NCI-H1417 (cell line): ENCODE data around the gene DSCAML1.
"Not testable (repeated sequence)": the region's sequence is repeated elsewhere in the genome, so short reads cannot be mapped to it uniquely, and the experiment has no call there.

Experiments used
- DNase-seq, 3 experiments: peaks; one replicate each; lab custom pipeline; 2025; lab: John Stamatoyannopoulos, UW

DSCAML1 gene

DNA sequence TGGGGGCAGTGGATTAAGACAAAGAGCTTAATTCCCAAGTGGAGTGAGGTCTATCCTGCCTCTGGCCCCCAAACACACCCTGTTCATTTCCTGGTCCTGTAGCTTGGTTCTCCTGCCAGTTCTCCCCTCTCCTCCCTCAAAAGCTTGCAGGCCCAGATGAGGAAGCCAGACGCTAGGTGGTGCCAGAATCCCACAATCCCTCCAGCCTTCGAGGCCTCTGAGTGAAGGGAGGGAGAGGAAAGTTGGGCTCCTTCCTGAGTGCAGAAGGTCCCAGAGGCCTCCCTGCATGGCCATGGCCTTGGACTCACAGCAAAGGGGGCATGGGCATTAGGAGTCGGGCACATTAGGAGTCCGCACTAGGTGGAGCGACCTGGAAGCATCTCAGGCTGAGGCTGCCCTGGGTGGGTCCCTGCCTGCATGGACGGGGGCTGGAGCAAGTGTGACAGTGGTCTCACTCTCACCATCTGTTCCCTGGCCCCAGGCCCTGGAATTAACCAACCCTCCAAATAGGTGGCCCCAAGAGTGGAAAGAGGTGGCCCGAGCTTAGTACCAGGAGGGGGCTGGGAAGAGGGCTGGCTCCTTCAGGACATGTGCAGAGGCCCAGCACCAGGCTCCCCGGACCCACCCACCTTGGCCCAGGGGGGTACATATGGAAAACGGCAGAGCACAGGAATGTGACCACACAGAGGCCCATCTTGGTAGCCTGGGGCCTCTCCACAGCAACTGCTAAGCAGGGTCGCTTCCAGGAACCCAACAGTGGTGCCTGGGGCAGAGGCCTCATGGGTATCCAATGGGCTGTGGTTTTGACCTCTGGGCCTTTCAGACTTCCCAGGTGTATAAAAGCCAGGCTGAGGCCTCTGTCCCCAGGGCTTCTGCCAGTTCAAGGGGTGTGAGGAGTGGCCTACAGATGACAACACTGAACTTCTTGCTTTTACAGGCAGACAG is 22.4 kb upstream of the DSCAML1 start:
- DNase-seq, result peak; percentile 59 to 80 (median 67)

GRCh38 chr11:117818041-117818873 is 21.2 kb upstream of the DSCAML1 start:
- peak in 1 of 3 experiments; percentile 56 for DNase-seq

DNA sequence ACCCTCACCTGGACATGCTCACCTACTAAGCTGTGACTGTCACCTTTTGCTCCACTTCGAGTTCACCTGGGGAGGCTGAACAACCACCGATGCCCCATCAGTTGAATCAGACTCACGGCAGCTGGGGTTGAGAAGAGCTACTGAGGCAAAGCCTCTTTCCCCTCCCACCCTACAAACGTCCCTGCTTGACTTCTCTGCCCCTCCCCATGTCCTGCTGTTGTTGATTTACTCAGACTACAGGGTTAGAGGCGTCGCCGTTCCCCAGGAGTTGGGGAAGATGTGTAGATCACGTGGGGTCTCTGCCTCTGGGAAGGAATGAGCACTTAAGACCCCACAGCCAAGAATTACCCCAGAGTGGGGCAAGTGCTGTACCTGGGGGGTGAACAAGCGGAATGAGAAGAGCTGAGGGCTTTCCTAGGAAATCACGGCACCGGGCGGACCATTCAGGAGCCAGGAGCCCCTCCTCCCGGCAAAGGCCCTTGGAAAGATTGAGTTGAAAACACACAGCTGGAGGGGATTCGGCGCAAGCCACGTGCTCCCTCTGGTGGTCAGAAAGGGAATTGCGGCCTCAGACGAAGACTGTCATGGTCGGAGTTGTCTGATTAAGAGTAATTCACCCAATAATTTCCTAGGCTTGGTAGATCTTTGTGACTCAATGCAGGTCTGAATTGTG is 20.5 kb upstream of the DSCAML1 start:
- peak; percentile 89 to 96 (median 91) for DNase-seq

- peak in 2 of 3 experiments; percentile 68 to 69 for DNase-seq
These were observed 19.9 kb upstream of the DSCAML1 start for GRCh38 chr11:117816846-117817367.

GRCh38 chr11:117816151-117816741 is 19.2 kb upstream of the DSCAML1 start:
- DNase-seq, result peak in 2 of 3 experiments; percentile 82 to 91

DNA sequence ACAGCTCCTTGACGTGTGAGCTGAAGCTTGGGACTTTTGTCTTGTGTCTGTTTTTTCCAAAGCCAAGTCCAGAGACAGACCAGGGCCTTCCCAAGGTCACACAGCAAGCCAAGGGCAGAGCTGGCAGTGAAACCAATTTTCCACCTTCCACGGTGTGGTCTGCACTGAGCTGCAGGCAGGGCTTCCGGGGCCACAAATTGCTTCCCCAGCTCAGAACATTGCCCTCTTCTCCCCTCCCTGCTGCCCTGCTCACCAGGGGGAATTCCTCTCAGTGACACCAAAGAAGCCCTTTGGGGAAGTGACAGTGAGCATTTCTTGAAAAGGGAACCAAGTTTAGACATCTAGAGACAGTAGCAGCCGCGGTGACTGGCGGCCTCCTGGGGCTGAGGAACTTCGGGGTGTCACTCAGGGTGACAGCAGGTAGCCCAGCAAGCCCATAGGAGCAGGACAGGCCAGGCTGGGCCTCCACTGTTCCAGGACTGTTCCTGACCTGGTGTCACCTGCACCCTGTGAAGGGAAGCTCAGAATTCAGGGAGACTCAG is 18.3 kb upstream of the DSCAML1 start:
- DNase-seq, result no peak

DNA sequence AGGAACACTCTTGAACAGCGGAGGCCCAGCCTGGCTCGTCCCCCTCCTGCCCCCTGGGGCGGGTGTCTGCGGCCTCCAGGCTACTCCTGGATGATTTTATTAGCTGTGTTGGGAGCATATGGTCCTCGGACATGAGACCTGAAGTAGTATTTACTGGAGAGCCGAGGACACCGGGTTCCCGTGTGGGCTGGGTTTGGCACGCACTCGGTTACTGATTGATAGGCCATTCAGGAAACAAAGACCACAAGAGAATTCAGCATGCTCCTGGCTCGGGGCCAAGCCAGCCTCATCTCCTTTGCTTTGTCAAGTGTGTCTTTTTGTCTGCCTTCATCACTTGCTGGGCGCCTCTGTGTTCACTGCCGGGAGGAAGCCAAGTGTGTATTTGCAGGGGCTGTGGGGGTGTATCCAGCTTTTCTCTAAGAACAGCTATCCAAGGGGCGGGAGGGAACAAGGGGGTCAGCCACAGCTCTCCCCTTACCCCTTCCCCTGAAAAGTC is 17.8 kb upstream of the DSCAML1 start:
- DNase-seq, result peak; percentile 90 to 98 (median 94)

DNA sequence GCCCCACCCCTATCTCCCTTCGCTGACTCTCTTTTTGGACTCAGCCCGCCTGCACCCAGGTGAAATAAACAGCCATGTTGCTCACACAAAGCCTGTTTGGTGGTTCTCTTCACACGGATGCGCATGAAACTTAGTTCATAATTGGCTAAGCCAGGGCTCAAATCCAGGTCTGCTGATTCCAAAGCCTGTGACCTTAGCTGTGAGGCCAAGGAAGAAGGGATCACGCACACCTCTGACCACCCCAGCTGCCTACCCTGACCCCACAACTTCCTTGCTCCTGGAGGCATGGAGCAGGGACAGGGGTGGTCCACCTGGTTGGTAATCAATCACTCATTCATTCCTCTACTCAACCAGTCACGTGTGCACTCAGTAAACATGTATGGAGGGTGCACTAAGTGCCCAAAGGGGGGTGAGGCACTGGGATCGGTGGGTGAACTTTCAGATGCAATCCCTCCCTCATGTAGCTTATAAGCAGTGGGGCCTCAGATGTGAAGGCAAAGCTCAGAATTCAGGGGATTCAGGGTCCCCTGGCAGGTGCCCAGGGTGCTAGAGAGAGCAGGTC is 17.3 kb upstream of the DSCAML1 start:
- DNase-seq, result no peak

DNA sequence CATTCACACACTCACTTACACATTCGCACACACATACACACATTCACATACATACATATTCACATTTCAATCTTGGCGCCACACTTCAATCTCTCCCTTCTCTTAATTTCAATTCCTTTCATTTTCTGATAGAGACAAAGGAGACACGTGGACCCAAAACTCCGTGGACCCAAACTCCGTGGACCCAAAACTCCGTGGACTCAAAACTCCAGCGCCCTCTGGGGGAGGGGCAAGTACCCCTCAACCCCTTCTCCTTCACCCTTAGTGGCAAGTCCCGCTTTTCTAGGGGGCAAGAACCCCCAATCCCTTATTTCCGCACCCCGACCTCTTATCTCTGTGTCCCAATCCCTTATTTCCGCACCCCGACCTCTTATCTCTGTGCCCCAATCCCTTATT is 13.0 kb upstream of the DSCAML1 start:
- not testable (repeated sequence) for DNase-seq

GRCh38 chr11:117809236-117810055 is 12.4 kb upstream of the DSCAML1 start:
- peak; percentile 67 to 80 (median 78) for DNase-seq

DNA sequence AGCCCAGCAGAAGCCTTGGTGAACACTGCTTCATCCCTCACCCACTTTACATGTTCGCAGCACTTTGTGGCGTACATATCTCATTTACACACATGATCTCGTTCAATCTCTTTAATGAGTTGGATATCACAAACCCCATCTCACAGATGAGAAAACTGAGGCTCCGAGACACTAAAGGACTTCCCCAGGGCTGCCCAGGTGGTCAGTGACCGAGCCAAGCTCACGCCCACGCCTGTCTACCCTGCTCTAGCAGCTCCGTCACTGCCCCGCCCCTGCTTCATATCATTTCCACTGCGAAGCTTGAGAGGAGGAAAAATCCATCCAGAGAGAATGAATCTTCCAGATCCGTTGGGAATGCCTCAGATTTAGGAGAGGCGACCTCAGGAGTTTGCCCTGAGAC is 11.8 kb upstream of the DSCAML1 start:
- DNase-seq, result no peak

- peak; percentile 67 to 87 (median 75) for DNase-seq
These were observed 10.7 kb upstream of the DSCAML1 start for GRCh38 chr11:117807482-117808327.

DNA sequence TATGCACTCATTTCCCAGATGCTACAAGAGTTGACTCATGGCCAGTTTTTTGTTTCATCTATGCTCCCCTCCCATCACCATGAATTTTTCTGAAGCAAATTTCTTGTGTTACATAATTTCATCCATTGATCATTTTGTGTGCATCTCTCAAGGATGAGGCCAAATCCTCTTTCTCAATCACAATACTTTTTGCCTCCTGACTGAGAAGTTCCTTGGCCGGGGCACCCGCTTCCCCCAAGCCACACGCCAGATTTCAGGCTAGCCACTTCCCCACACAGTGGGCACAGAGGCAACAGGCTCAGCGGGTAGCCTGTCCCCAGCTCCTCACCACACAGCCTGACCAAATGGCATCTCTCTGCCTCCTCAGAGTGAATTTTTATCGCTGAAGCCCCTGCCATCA is 9.8 kb upstream of the DSCAML1 start:
- DNase-seq, result no peak

GRCh38 chr11:117805045-117805444 is 8.0 kb upstream of the DSCAML1 start:
- no peak for DNase-seq

- no peak for DNase-seq
These were observed 6.9 kb upstream of the DSCAML1 start for GRCh38 chr11:117803896-117804295.

GRCh38 chr11:117799634-117800033 is 2.6 kb upstream of the DSCAML1 start:
- DNase-seq, result no peak

GRCh38 chr11:117796456-117796871 is 552 bp downstream of the DSCAML1 start:
- DNase-seq, result peak in 2 of 3 experiments; percentile 75 to 79

GRCh38 chr11:117795638-117796455 is 1.2 kb downstream of the DSCAML1 start:
- peak in 2 of 3 experiments; percentile 79 for DNase-seq
